Mammary epithelial cell (primary cell): ENCODE measurements around the gene IGSF21.

ENCODE experiments used
- CTCF ChIP-seq, 2 donors: IDR thresholded peaks in 1 of 2; conservative IDR thresholded peaks in 1 of 2; 2 replicates each; pipeline ENCODE4 v1.5.1; 2011 to 2012; ENCODE audit warnings: inconsistent platforms in 2 of 2, low read length in 2 of 2, mild to moderate bottlenecking in 2 of 2, control low read depth in 1 of 2, low read depth in 1 of 2; ENCODE audit not compliant: insufficient read depth in 1 of 2; ENCODE audit errors: extremely low read depth in 1 of 2
- EZH2 ChIP-seq: IDR thresholded peaks from 2 replicates; pipeline ENCODE4 v1.6.1; 2012; ENCODE audit warnings: low read length, inconsistent platforms, borderline replicate concordance

GRCh38 chr1:18119771-18120377 is 12.3 kb downstream of the IGSF21 start:
- no peak for TF ChIP-seq CTCF (conservative IDR thresholded peaks at IDR 0.05 in 1 of 2, IDR thresholded peaks at IDR 0.05 in 1 of 2; ENCODE audit: extremely low read depth in 1 of 2, insufficient read depth in 1 of 2, low read depth in 1 of 2, low read length in 2 of 2)
- no peak for TF ChIP-seq EZH2
